ENCODE measurements around the gene NTMT1.
"Not testable (repeated sequence)": the region's sequence is repeated elsewhere in the genome, so short reads cannot be mapped to it uniquely, and the experiment has no call there.

Gene NTMT1

GRCh38 chr9:129626079-129626624 is at the start of gene NTMT1:
Gene NTMT1, plus strand, starts transcription at chr9:129626163. Its CDS starts 6,541 bp downstream, at chr9:129632704.
- DNase-seq (ENCODE audit: low read depth, low spot score): peak; percentile 88

GRCh38 chr9:129576546-129577543 is 49.1 kb upstream of the NTMT1 start:
- no peak for DNase-seq (ENCODE audit: low read depth, low spot score)

GRCh38 chr9:129579294-129579693 is 46.7 kb upstream of the NTMT1 start:
- no peak for DNase-seq (ENCODE audit: low read depth, low spot score)

- no peak for DNase-seq (ENCODE audit: low read depth, low spot score)
Observed at GRCh38 chr9:129580211-129580915, 45.6 kb upstream of the NTMT1 start.

- DNase-seq (ENCODE audit: low read depth, low spot score): no peak
Observed at GRCh38 chr9:129581505-129582189, 44.3 kb upstream of the NTMT1 start.

- no peak for DNase-seq (ENCODE audit: low read depth, low spot score)
Observed at GRCh38 chr9:129582855-129583254, 43.1 kb upstream of the NTMT1 start.

- no peak for DNase-seq (ENCODE audit: low read depth, low spot score)
Observed at GRCh38 chr9:129583308-129584038, 42.5 kb upstream of the NTMT1 start.

- peak; percentile 23 for DNase-seq (ENCODE audit: low read depth, low spot score)
Observed at GRCh38 chr9:129584136-129584535, 41.8 kb upstream of the NTMT1 start.

- no peak for DNase-seq (ENCODE audit: low read depth, low spot score)
Observed at GRCh38 chr9:129585352-129585751, 40.6 kb upstream of the NTMT1 start.

- no peak for DNase-seq (ENCODE audit: low read depth, low spot score)
Observed at GRCh38 chr9:129586245-129586644, 39.7 kb upstream of the NTMT1 start.

- DNase-seq (ENCODE audit: low read depth, low spot score): no peak
Observed at GRCh38 chr9:129586685-129587084, 39.3 kb upstream of the NTMT1 start.

GRCh38 chr9:129587487-129588262 is 38.3 kb upstream of the NTMT1 start:
- no peak for DNase-seq (ENCODE audit: low read depth, low spot score)

GRCh38 chr9:129590466-129590865 is 35.5 kb upstream of the NTMT1 start:
- DNase-seq (ENCODE audit: low read depth, low spot score): no peak

- no peak for DNase-seq (ENCODE audit: low read depth, low spot score)
Observed at GRCh38 chr9:129591916-129592315, 34.0 kb upstream of the NTMT1 start.

GRCh38 chr9:129592790-129593189 is 33.2 kb upstream of the NTMT1 start:
- DNase-seq (ENCODE audit: low read depth, low spot score): not testable (repeated sequence)

- DNase-seq (ENCODE audit: low read depth, low spot score): no peak
Observed at GRCh38 chr9:129594632-129595031, 31.3 kb upstream of the NTMT1 start.

GRCh38 chr9:129595311-129595741 is 30.6 kb upstream of the NTMT1 start:
- DNase-seq (ENCODE audit: low read depth, low spot score): no peak

GRCh38 chr9:129595903-129596540 is 29.9 kb upstream of the NTMT1 start:
- DNase-seq (ENCODE audit: low read depth, low spot score): no peak

- no peak for DNase-seq (ENCODE audit: low read depth, low spot score)
Observed at GRCh38 chr9:129596541-129597331, 29.2 kb upstream of the NTMT1 start.
